ENCODE measurements around the gene NFE2L2.

DNA sequence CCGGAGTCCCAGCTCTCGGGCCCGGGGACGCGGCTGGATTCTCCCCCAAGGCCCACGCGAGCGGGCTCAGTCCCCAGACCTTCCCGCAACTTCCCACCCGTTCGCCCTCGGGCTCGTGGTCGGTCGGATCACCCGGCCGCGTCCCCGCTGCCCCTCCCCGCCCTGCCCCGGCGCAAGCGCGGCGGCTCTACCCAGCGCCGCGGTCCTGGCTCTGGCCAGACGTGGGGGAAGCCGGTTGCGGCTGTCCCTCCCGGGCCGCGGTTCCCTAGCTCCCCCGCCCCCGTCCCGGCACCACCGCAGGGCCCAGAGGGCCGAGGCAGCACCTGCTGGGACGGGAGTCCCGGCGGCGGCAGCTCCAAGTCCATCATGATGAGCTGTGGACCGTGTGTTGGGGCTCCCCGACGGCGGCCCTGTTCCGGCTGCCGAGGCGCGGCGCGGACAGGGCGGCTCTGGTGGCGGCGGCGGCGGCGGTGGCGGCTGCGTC lies 276 bp downstream of the NFE2L2 start:
- no peak for TF ChIP-seq EZH2 (IDR thresholded peaks at IDR 0.05; ENCODE audit: borderline replicate concordance, insufficient read depth, low read depth, low read length, poor library complexity, severe bottlenecking)
- TF ChIP-seq, protein P1, sequence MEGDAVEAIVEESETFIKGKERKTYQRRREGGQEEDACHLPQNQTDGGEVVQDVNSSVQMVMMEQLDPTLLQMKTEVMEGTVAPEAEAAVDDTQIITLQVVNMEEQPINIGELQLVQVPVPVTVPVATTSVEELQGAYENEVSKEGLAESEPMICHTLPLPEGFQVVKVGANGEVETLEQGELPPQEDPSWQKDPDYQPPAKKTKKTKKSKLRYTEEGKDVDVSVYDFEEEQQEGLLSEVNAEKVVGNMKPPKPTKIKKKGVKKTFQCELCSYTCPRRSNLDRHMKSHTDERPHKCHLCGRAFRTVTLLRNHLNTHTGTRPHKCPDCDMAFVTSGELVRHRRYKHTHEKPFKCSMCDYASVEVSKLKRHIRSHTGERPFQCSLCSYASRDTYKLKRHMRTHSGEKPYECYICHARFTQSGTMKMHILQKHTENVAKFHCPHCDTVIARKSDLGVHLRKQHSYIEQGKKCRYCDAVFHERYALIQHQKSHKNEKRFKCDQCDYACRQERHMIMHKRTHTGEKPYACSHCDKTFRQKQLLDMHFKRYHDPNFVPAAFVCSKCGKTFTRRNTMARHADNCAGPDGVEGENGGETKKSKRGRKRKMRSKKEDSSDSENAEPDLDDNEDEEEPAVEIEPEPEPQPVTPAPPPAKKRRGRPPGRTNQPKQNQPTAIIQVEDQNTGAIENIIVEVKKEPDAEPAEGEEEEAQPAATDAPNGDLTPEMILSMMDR (IDR thresholded peaks at IDR 0.05) = no peak
